Renal cortical epithelial cell (primary cell): Measurements from ENCODE around the gene PWWP2B. TPM values are rescaled to one million over a fixed set of nuclear protein-coding genes. Genes with fewer than 3 reads are reported as not detected.
"Not testable (repeated sequence)": the region's sequence is repeated elsewhere in the genome, so short reads cannot be mapped to it uniquely, and the experiment has no call there.

Experiments used
- DNase-seq: peaks from one replicate; pipeline ENCODE4 v3.0.0-alpha.2; 2011; ENCODE audit warnings: low read depth
- total RNA-seq: library from RNA; depleted of rRNA; stranded (reverse); fragments of >200 nt; gene quantifications from 2 replicates; pipeline ENCODE4 v1.2.3, GENCODE V29; 2014

PWWP2B gene
- total RNA-seq, 1 donor from 2014 or later, result 11.1 TPM

DNA sequence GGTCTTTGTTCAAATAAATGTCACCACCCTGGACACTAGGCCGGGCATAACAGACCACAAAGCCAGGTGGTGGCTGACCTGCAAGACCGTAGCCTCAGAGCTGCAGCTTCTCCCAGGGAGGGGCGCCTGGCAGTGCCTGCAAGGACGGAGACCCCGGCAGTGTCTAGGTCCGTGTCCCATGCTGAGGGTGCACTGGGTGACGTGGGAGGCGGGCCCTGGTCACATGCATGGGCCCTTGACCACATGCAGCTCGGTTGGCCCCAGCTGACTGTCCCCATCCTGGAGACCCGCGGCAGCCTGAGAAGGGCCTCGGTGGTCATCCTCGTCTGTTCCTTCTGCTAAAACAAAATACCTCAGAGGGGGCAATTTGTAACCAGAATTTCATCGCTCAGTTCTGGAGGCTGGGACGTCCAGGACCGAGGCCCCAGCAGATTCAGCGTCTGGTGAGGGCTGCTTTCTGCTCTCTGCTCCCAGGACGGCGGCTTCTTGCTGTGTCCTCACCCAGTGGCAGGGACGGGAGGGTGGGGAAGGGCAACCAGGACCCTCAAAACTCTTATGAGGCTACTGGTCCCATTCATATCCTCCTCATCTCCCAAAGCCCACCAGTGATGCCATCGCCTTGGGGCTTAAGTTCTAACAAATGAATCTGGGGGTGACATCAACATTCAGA, 36.8 kb downstream of the PWWP2B start:
- no peak for DNase-seq

DNA sequence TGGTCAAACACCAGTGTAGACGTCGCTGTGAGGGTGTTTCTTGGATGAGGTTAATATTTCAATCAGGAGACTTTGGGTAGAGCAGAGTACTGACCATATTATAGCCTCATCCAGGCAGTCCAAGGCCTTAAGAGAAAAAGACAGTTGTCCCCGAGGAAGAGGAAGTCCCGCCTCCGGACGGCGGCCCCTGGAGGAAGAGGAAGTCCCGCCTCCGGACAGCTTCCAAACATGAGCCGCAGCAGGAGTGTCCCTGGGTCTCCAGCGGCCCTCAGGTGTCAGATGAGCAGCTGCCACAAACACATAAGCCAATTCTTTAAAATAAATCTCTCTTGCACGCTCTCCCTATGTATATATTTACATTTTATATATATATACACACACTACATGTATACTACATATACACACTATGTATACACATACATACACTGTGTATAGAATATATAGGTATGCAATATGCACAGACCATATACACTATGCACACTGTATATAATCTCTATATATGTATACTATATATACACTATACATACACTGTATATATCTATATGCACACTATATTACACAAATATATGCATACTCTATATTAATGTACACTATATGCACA, 37.5 kb downstream of the PWWP2B start:
- no peak for DNase-seq

DNA sequence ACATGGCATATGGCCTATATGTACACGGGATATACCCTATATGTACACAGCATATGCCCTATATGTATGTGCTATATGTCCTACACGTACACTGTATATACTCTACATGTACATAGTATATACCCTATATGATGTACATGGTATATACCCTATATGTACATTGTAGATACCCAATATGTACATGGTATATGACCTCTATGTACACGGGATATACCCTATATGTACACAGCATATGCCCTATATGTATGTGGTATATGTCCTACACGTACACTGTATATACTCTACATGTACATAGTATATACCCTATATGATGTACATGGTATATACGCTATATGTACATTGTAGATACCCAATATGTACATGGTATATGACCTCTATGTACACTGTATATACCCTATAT, 38.3 kb downstream of the PWWP2B start:
- DNase-seq, result not testable (repeated sequence)

DNA sequence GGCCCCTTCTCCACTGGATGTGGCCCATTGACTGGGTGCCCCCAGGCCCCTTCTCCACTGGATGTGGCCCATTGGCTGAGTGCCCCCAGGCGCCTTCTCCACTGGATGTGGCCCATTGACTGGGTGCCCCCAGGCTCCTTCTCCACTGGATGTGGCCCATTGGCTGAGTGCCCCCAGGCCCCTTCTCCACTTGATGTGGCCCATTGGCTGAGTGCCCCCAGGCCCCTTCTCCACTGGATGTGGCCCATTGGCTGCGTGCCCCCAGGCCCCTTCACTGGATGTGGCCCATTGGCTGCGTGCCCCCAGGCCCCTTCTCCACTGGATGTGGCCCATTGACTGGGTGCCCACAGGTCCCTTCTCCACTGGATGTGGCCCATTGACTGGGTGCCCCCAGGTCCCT, 39.1 kb downstream of the PWWP2B start:
- DNase-seq, result not testable (repeated sequence)

DNA sequence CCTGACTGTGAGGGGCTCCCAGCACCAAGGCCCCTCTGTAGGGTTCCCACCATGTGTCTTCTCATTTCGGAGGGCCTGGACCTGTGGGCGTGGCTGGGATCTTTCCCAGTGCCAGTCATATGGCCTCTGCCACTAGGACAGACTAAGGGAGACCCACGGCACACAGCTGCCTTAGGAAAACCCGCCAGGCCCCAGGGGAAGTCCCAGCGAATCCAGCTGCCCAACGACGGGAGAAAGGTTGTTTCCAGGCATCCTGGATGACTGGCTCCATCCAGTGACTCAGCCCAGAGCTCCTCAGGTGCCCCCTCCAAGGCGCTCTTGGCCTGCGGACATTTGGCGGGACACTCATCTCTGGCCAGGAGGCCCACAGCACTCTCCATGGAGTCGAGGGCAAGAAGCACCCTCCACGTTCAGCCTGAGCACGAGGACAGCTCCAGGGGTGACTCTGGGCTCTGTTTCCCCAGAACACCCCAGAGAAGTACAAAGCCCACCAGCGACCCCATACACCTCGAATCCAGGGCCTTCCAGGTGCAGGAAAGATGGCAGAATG, 39.9 kb downstream of the PWWP2B start:
- no peak for DNase-seq

DNA sequence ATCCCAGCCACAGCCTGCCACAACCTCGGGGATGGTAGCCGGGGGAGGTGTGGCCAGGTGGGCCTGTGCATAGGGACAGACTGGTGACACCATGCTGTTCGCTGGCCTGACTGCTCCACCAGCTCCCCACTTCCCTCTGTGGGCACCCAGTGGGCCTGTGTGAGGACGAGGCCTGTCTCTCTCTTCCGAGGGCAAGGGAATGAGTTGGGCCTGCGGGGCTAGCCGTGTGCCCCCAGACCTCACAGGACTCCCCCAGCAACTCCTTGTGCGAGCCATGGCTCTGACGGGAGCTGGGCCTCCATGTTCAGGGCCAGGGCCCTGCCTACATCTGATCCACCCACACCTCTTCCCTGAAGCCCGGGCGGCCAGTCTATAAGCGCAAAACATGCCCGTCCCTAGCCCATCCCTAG, 40.5 kb downstream of the PWWP2B start:
- no peak for DNase-seq

DNA sequence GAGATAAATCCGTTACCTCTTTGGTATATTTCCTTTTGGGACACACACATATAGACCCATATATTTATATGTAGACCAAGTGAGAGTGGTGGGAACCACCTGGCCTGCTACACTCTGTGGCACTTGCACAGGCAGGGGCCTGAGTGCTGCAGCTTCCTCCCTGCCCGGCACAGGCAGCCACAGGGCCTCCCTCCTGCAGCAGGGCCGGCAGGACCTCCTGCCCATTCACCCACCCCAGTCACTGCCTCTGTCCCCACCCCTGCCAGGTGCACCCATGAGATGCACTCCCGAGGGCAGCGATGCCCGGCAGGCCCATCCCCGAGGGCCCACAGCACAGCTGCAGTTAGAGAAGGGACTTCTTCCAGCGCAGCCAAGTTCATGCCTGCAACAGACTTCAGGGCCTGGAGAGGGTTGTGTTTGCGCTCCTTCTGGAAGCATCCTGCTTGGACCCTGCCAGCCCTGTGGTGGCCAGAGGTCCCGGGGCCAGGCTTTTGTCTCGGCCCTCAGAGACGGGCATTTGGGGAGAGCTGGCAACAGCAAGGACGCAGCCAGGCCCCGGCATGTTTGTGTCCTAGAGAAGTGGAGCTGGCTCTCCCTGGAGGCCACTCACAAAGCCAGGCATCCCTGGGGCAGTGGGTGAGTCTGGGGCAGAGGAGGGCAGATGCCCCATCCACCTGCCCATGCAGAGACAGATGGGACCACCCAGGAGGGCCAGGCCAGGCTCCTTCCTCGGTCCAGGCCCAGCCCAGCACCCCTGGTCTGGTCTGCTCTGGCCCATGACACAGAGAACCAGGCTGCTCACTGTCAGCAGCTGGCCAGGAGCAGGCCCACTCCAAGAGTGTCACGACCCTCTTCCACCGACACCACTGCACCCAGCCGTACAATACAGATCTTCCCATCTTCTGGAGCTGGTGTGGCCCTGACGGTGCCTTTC, 41.4 kb downstream of the PWWP2B start:
- no peak for DNase-seq

DNA sequence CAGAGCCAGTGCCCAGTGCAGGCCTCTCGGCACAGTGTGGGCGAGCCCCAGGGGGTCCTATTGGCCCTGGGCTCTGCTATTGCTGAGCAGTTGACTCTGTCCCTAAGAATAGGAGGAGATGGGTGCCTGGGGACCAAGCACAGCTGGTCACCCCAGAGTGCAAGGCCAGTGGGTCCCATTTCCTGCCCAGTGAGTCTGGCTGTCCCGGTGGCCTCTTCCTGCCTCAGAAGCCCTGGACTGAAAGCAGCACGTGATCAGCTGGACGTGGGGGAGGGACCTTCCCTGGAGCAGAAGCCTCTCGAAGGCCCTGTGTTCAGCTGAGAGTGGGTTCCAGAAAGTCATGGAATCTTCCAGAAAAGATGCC, 42.0 kb downstream of the PWWP2B start:
- no peak for DNase-seq

DNA sequence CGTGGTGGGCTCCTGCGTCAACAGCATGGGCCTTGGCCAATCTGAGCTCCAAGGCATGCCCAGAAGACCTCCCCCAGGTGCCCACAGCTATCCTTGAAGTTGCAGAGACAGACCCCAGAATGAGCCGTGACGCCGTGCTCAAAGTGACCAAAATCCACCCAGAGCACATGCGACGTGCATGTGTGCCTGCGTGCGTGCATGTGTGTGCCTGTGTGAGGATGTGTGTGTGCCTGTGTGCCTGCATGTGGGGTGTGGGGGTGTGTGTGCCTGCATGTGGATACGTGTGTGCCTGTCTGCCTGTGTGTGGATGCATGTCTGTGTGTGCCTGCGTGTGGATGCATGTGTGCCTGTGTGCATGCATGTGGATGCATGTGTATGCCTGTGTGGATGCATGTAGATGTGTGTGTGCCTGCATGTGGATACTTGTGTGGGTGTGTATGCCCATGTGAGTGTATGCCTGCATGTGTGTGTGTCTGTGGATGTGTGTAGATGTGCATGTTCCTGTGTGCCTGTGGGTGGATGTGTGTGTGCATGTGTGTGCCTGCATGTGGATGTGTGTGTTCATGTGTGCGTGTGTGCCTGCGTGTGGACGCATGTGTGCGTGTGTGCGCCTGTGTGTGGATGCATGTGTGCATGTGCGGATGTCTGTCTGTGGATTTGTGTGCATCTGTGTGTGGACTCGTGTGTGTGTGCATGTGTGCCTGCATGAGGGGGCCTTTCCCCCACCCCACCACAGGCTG, 42.6 kb downstream of the PWWP2B start:
- no peak for DNase-seq

DNA sequence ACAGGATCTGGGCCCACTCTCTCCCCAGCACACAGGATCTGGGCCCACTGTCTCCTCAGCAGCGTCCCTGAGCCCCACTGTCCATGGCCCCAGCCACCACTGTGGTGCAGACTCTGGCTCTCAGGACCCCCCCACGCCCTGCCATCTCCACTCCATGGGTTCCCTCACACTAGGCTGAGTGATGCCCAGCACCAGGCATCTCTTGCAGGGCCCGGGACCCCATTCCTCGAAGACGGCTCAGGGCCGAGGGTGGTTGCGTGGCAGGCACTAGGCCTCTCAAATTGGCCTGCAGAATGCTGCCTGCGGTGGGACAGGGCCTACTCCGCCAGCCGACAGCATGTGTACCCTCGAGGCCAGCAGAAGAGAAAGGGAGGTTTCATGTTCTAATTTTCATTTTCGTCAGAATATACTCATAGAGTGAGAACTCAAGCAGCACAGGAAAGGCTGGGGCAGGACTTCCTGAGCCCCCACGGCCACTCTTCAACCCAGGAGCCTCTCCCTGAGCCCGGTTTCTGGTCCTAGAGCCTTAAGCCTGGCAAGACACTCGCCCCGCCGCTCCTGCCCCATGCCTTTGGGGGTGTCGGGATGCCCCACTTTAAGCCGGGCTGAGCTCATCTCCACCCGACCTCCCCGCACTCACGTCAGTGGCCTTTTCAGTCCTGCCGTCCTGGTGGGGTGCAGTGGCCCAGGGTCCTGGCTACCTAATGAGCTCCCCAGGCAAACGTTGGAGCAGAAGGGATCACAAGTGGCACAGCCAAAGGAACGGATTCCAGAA, 44.0 kb downstream of the PWWP2B start:
- DNase-seq, result no peak

DNA sequence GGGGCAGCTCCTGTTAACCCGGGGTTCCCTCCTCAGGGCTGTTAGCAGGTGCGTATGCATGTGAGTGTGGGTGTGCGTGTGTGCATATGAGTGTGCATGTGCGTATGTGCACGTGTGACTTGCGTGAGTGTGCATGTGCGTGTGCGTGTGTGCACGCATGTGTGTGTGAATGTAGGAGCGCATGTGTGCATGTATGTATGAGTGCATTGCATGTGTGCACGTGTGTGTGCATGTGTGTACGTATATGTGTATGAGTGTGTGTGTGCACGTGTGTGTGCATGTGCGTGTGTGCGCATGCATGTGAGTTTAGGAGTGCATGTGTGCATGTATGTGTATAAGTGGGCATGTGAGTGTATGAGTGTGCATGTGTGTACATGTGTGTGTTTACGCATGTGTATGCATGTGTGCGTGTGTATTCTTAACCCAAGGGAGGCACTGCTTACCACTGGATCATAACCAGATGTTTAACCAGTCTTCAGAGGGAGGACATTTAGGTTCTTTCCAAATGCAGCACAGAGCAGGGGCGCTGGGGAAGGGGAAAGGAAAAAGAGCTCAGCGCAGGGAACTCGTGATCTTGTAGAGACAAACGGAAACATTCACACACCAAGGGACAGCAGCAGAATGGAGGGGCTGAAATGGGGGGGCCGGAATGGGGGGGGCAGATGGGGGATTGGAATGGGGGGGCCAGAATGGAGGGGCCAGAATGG, 45.0 kb downstream of the PWWP2B start:
- DNase-seq, result no peak

DNA sequence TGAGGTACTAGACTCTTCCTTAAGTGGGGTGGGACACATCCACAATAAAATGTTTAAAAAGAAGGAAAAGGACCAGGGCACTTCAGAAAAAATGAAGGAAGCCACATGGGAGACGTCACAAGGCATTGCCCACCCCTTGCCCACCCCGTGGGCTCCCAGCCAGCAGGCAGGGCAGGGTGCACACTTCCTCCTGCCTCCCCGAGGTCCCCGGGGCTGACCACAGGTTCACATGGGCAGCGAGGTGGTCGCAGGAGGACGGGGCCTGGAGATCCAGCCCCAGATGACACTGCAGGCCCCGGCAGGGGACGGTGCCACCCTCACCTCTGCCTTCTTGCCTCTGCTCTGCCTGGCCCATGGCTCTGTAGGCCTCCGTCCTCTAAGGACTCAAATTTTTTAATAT, 45.6 kb downstream of the PWWP2B start:
- no peak for DNase-seq

DNA sequence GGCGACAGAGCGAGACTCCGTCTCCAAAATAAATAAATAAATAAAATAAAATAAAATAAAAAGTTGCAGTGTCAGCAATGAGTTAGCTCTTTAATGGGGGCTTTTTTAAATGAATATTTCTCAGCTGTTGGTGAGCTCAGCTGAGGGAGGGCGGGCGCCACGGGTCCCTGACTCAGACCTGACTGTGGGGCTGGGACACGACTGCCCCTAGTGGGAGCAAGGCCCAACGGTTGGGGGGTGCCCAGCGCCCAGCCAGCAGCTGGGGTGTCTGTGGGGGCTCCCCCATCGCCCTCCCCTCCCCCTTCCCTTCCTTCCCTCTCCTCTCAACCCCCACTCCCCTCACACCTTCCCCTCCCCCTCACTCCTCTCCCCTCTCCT, 46.6 kb downstream of the PWWP2B start:
- DNase-seq, result no peak

DNA sequence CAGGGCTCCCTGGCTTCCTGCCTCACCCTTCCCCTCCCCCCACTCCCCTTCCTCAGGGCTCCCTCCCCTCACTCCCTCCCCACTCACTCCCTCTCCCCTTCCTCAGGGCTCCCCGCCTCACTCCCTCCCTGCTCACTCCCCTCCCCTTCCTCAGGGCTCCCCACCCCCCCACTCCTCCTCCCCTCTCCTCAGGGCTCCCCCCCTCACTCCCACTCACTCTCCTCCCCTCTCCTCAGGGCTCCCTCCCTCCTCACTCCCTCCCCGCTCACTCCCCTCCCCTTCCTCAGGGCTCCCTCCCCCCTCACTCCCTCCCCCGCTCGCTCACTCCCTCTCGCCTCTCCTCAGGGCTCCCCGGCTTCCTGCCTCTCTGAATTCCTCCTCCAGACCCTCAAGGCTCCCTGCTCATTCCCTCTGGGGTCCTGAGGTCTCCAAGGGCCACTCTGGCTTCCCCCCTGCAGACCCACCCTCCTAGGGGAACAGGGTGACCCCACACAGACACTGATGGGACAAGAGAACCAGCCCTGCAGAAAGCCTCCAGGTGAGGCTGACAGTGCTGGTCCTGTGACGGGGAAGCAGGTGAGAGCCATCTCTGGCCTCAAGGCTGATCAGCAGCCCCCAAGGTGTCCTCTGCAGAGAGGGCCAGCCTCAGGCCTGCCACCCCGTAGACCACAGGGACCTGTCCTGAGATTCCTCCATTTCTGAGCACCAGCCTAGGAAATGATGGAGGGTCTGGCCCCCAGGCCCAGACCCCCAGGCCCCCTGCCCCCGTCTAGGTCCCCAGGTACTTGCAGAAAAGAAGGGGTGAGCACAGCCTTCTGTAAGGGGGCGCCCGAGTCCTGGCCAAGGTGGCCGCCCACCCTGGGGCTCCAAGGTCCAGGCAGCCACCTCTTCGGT, 47.2 kb downstream of the PWWP2B start:
- DNase-seq, result no peak

DNA sequence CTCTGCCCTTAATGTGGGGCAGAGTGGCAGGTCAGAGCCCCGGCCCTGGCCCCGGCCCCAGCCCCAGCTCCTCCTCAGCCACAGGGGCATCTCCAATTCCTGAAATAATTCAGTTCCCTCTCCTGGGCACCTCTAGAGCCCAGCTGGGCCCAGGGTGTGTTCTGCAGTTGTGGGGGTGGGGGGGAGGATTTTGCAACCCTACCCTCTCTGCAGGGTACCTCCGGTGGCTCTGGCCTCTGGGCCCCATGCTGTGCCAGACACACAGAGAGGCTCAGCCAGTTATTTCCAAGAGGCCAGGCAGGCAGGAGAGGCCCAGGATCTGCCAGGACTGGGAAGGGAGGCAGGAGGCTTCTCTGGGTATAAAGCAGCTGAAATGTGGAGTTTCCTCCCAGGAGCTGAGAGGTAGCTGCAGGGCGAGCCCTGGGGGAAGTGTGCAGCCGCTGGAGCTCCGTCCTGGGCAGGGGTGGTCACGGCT, 47.9 kb downstream of the PWWP2B start:
- no peak for DNase-seq

DNA sequence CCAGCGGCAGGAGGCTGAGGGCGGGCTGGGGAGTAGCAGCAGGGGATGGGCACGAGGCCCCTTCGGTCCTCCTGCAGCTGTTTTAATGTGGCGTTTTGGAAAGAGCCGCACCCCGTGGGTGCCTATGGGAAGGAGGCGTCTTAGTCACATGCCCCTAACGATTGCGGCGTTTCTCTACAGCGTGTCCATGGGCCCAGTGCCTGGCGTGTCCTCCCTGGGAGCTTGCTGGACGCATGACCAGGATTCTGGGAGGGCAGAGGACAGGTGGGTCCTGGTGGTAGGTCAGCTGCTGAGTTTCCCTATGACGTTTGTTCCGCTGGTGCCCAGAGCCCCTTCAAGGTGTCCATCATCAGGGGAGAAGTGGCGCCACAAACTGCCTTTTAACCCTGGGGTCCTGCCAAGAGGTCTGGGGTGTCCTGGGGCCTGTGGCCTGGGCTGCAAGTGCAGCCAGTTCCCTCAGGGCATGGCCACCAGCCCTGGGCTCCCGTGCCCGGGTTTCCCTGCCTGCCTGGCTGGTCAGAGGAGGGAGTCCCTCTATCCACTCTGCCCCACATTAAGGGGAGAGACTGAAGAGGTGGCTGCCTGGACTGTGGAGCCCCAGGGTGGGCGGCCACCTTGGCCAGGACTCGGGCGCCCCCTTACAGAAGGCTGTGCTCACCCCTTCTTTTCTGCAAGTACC, 48.7 kb downstream of the PWWP2B start:
- DNase-seq, result no peak

DNA sequence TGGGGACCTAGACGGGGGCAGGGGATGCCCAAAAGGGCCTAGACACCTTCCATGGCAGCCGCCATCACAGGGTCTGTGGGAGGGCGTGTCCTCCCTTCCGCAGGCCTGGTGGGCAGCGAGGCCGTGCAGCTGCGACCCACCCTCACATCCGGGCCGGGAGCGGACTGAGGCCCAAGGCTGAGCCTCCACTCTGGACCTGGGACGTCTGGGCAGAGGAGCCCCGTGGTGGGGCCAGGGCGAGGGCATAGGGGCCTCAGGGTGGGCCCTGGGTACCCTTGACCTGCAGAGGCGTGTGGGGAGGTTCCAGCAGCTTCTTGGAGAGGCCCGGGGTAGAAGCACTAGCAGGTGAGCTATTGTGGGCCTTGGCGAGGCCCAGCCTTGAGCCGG, 49.2 kb downstream of the PWWP2B start:
- DNase-seq, result no peak

DNA sequence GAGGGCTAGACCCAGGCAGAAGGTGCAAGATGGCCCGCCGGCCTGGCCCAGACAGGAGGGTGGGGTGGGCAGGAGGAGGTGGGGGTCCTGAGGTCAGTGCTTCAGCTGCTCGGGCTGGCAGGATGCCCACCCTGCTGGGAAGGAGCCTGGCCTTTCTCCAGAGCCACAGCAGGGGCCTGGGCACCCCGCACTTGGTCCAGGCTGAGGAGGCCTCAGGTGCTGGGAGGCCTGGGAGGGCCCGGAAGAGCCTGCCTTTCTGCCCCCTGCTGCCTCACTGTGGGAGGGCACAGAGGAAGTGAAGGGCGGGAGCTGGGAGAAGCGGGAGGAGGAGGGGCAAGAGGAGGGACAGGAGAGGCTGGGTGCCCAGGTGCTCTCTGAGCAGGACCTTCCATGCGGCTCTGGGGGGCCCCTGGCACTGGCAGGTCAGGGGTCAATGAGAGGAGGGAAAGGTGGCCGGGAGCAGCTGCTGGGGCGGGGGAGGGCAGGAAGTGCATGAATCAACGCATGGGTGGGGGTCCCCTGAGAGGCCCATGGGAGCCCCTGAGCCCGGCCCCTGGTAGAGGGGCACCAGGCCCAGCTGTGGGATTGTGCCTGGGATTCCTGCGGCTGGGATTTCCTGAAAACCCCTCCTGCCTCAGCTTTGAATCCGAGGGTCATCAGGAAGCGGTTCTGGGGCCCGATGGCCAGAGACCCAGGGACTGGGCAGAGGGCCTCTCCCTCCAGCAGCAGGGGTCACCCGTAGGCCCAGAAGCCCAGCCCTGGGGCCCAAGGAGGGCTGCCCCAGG, 49.9 kb downstream of the PWWP2B start:
- peak; percentile 46 for DNase-seq
